Measurements from ENCODE around the gene CCNI.
"Not testable (repeated sequence)": the region's sequence is repeated elsewhere in the genome, so short reads cannot be mapped to it uniquely, and the experiment has no call there.

Gene CCNI

DNA sequence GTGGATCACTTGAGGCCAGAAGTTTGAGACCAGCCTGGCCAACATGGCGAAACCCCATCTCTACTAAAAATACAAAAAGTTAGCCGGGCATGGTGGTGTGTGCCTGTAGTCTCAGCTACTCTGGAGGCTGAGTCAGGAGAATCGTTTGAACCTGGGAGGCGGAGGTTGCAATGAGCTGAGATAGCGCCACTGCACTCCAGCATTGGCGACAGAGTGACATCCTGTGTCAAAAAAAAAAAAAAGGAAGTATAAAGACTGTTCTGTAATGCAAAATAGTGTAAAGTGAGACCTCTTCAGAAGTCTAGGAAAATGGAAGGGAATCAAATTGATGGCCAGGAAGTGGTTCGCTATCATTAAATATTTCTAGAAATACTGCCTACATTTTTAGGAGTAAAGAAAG lies 5.0 kb upstream of the CCNI start:
- not testable (repeated sequence) for DNase-seq

DNA sequence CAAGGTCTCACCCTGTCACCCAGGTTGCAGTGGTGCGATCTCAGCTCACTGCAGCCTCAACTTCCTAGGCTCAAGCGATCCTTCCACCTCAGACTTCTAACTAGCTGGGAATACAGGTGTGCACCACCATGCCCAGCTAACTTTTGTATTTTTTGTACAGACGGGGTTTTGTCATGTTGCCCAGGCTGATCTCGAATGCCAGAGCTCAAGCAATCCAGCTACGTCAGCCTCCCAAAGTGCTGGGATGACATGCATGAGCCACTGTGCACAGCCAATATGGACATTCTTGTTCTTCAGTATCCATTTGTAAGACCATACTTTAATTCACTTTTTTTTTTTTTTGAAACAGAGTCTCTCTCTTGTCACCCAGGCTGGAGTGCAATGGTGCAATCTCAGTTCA lies 3.5 kb upstream of the CCNI start:
- no peak for DNase-seq

DNA sequence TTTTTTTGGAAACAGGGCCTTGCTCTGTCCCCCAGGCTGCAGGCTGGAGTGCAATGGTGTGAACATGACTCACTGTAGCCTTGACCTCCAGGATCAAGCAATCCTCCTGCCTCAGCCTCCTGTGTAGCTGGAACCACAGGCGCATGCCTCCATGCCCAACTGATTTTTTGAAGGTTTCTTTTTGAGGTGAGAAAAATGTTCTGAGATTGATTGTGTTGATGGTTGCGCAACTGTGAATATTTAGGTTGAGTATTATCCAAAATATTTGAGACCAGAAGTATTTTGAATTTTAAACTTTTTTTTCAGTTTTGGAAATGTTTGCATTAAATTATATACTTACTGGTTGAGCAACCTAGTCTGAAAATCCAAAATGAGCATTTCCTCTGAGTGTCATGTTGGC lies 2.6 kb upstream of the CCNI start:
- no peak for DNase-seq

DNA sequence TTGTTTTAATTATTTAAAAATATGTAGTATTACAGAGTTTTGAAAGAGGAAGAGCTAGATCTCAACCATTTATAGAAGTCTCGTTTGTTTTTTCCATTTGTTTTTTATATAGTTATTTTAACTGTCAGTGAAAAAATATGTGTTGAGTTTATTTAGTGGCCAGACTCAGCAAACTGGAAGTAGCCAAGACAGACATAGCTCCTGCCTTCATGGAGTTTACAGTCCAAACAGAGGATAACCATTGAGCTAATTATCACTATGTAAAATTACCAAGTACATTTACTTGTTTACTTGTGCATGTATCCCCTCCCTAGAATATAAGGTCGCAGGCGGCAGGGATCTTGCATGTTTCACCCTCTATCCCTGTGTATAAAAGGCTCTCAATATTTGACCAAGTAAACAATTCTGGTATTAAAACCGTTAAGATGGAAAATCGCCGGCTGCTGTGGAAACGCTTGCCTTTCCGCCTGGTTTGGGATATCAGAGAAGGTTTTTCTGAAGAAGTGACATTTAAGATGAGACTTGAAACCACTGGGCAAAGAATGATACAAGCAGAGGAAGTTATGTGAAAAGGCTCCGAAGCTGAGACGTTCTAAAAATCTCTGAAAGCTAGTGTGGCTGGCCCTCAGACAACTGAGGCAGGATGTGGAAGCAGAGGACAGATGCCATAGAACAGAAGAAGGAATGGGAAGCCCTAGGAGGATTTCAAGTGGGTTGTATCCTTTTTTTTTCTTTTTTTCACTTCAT lies 1.3 kb upstream of the CCNI start:
- DNase-seq: no peak

DNA sequence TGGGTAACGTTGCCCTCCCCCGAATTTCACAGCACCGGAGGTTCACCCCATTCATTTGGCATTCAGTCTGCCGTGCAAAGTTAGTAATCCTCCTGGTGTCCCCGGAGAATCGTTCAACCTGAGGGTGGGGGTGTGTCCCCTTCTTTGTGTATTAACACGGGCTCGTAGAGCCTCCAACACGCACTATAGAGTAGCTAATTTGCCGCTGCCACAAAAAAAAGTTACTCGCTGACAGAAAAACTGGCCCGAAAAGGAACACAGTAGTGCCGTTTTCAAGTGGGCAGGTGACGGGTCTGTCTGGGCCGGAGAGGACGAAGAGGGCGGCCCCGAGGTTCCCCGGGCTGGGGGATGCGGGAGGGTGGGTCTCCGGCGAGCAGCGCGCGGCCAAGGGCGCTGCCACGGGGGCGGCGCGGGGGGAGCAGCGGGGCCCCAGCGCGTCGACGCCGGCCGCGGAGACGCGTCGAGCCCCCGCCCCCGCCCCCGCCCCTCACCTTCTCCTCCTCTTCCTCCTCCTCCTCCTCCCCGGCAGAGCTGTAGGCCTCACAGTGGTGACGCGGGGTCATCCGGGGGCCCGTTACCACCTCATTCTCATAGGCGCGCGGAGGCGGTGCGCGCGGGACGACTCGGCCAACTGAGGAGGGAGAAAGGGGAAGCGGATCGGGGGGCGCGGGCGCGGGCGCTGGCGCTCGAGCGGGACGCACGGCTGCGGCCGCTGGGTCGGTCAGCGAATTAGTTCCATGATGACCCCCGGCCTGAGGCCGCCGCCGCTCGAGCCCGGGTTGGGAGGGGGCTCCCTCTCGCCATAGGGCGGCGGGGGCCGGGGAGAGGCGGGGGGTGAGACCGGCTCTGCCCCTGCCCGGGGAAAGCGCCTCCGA lies 571 bp downstream of the CCNI start:
- peak; percentile 70 for DNase-seq

DNA sequence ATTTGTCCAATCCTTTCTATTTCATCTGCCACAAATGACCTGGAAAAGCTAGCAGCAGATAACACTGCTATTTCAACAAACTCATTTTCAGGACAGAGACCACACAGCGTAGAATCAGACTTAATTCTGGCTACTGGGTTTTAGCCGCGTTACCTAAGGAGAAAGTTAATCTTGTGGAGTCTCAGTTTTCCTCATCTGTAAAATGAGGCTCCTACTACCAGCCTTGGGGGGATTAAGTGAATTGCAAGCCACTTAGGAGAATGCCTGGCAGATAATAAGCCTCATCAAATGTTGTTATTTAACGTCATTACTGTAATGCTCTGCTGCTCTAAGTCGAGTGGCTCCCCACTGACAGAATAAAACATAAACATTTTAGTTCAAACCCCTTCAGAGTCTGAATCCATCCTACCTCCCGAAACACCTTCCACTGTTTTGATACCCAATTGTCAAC lies 1.4 kb downstream of the CCNI start:
- no peak for DNase-seq

DNA sequence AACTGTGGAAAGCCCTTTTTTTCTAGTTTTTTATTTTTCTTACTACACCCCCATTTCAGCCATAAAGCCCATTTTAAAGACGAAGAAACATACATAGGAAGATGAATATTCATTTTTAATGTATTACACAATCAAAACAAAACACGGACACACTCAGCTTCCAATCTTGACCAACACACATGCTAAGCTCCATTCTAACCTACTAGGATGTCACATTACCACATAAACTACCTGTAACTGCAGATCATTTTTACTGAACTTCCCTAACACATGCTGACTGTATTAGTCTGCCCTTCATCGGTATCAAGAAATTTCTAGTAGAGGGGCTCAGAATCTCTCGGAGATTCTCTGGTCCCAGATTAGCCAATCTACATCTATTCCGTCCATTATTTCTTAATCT lies 1.8 kb downstream of the CCNI start:
- DNase-seq: no peak

DNA sequence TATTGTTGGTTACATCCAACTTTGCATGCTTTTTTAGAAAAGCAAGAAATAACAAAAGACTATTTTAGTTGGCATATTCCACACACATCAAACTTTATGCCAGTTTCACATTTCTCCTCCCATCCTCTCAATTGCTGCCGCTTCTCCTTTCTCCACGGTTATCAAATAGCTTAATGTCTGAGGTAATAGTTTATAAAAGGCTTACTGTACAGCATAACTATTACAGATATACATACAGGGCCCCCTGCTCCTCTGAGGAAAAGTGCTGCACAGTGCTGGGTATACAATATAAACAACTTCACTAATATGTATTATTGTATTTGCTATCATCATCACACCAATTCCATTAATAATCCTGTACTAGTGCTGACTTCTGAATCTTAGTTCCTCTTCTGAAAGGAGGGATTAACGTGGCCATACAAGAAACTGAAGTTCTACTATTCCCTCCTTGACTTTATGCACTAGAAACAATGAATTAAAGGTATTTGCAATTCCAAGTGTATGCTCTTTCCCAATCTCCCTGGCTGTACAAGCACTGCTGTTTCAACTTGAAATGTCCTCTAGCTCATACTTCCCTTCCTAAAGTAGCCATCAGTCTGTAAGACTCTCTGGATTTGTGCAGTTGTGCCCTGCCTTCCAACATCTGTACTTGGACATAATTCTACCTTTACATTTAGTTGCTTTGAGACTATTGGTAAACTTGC lies 2.5 kb downstream of the CCNI start:
- no peak for DNase-seq

DNA sequence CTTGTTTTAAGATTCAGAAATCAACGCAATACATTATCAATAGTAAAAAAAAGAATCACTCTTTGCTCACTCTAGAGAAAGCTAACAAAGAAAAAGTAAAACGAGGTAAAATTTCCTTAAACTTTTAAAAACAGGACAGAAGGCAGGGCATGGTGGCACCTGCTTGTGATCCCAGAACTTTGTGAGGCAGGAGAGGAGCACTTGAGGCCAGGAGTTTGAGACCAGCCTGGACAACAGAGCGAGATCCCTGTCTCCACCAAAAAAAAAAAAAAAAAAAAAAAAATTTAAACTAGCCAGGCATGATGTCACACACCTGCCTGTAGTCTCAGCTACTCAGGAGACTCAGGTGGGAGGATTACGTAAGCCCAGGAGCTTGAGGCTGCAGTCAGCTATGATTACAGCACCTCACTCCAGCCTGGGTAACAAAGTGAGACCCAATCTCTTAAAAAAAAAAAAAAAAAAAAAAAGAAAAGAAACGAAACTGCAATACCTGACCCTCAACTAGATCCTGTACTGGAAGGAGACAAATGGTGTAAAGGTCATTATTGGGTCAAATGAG lies 3.5 kb downstream of the CCNI start:
- peak; percentile 36 for DNase-seq

DNA sequence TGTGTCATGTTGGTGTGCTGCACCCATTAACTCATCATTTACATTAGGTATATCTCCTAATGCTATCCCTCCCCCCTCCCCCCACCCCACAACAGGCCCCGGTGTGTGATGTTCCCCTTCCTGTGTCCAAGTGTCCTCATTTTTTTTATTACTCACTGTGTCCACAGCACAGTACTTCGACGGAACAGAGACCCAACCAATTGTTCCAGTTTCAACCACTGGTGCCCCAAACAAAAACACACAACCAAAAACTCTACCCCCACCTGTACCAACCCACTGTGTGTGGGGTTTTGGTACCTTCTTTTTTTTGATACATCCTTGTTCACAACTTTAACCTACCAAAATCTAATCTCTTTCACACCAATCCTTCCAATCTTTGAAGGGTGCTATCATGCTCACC lies 6.3 kb downstream of the CCNI start:
- DNase-seq: not testable (repeated sequence)

DNA sequence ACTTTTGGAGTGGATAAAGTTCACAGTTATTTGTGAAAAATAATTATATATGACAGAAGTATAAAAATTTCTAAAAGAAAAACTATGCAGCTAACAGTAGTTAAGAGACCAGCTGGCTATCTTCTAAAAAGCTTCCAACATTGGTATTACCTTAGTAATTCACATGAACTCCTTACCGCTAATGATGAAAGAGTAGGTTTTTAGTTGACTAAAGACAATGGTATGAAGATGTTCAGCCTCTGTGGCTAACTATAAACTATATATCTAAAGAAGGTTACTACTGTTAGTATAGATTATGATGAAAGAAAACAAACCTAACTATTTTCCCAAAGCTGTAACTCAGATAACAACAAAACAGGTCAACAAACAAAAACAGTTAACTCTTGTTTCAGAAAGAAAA lies 10.4 kb downstream of the CCNI start:
- DNase-seq: no peak

DNA sequence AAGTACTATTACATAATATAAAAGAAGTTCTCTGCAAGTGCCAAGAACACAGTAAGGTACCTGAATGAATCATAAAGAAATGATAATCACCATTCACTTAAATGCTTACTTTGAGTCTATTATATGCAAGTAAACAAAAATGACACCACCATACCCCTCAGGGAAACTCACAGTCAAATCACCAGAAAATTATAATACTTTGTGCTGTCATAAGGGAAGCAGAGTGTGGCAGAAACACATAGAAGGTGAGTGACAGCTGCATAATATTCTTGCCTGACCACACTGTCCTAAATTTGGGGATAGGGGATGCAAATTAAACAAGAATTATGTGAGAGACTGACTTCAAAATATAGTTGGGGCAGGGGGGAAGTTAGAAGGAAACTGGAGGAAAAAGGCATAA lies 12.9 kb downstream of the CCNI start:
- no peak for DNase-seq

DNA sequence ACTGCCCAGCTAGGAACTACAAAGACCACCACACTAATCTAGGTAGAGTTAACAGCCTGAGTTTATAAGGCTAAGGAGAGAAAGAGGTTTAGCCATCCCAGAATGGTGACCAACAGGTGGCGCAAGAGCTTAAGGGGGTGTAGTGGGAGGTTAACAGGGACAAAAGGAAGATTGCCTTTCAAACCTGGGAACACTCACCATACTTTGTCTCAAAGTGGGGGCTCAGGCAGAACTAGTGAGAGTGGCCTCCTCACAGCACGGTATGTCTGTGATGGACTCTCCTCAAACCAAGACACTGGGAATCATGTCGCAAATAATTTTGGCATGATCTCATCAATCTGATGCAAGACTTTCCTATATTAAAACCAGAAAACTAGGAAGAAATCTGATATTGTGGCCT lies 23.4 kb downstream of the CCNI start:
- peak; percentile 66 for DNase-seq

DNA sequence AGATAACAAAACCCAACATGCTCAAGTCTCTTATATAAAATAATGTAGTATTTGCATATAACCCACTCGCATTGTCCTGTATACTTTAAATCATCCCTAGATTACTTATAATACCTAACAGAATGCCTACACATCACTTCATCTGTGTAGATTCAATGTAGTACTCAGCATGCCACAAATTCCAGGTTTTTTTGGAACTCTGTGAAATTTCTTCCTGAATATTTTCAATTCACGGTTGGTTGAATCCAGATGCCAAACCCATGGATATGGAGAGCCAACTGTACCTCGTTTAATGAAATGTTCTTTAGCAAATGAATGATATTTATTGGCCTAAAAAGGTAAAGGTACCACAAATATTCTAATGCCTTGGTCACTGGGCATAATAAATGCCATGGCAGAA lies 24.8 kb downstream of the CCNI start:
- DNase-seq: no peak

DNA sequence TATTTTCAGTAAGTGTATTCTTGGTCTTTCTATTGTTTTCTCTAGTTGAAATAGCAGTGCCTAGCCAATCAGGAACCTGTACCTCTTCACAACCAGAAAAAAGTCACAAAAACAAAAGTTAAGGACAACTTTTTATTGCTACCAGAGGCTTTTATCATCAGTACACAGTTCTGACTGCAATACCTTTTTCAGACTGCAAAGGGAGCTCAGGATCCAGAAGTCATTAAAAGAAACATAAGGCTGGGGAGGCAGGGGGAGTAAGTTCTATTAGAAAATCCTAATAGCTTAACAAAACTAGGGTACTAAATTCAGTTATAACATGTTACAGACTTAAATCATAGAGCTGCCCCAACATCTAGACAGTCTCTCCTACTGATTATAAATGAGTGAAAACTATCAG lies 28.8 kb downstream of the CCNI start:
- no peak for DNase-seq

DNA sequence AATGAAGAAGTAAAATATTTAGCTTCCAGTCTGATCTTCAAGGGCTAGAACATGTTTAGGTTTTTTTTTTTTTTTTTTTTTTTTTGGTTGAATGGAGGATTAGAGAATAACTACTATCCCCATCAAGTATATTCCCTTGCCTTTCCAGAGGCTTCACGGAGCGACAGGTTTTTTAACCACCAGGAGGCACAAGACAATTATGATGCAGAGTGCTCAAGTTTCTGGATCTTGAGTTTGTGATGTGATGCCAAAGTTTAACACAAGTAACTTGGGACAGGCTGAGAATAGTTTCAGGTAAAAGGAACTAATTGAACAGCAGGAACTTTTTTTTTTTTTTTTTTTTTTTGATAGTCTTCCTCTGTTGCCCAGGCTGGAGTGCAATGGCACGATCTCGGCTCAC lies 30.3 kb downstream of the CCNI start:
- DNase-seq: no peak

DNA sequence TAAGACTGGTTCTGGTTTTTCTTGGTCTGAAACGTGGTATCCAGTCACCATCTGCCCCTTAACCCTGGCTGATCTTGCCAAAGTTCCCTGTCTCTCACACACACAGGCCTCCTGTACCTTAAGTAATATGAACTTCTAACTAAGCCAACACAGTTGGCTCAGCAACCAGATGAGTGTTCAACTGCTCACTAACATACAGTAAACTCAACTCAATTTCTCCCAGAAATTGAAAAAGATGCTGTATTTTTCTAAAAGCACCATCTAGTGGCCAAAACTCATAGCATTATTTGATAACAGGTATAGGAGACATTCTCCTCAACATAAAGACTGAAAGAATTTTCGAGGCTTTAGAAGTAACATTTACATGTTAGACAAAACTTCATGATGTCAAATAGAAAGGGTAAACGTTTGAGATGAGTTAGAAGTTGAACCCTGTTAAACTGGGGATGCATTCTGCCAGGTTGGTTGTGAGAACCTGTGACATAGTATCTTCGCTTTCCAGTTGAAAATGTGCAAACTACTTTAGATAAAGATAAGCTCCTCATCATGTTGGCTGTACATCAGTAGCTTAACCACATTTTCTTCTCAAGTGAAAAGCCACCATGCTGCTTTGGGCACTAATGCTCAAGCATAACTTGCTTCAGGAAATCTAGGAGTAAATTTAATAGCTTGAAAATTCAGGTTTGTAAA lies 31.2 kb downstream of the CCNI start:
- DNase-seq: no peak

DNA sequence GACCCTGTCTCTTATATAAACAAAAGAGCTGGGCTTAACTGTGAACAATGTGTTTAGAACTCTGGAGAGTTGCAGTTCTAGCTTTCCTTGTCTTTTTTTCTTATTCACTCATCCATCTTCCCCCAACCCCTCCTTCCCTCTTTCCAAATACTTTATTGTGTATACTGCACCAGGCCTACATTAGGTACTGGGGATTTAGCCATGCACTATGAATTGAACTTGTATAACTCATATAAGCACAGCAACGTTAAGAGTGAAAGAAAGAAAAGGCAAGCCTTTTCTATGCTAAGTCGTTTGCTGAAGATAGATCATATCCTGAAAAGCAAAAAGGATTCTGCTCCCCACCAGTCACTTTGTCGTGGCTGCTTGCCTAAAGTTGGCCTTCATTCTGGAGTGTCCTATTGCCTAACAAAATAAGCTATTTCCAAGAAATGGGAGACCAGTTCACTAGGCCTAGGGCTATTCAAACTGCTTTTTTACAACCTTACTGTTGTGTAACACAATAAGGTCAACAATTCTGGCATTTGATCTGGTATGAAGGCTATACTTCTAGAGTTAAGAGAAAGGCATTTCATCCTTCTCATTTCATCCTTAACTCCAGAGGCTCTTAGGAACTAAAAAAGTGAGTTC lies 32.2 kb downstream of the CCNI start:
- DNase-seq: no peak

DNA sequence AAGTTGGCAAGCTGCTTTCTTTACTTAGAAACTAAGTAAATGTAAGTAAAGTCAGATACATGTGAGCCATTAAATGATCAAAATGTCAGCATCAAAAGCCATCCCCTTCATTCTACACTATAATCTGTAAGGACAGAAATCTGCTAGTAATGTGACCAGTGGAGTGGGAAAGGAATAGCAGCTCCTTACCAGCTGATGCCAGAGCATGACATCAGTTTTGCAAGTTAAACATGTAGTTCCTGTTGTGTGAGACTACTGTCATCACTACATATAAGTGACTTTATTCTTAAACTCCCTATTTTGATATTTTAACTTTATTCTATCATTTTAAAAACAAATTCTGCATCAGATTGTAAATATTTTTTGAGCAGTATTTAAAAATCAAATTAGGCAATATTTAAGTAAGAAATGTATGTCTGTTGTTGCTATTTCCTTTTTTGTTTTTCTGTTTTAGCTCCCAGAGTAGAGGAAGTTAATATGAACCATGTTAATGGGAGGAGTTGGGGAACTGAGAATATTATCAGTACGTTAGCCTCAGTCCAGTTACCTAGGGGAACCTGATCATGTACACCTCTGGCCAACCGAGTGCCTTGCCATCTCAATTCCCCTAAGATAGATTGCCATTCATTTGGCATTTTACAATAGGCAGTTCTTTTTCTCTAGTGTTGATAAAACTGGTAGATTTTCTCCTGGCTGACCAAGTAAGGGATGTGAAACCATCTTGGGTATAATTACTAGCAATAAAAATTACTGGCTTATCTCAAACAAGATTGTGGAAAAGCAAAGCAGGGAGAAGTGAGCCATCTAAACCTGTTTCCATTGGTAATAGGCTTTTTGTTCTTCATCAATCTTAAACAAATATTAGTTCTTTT lies 34.7 kb downstream of the CCNI start:
- DNase-seq: no peak

DNA sequence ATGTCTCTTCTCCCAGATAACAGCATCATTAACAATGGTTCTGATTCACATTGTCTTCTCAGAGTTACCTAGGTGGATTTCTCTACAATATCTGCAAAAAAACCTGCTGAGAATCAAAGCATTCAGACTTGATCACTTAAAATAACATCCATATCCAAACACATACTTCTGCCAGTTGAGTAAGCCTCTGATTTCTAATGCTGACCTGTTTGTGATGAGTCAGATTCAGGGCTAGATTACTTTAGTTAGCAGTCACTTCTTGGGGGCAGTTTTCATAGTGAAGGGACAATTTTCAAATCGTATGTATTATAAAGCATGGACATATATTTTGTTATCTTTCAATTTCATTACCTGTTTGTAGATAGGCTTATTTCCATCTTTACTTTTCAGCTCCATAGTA lies 35.5 kb downstream of the CCNI start:
- no peak for DNase-seq

DNA sequence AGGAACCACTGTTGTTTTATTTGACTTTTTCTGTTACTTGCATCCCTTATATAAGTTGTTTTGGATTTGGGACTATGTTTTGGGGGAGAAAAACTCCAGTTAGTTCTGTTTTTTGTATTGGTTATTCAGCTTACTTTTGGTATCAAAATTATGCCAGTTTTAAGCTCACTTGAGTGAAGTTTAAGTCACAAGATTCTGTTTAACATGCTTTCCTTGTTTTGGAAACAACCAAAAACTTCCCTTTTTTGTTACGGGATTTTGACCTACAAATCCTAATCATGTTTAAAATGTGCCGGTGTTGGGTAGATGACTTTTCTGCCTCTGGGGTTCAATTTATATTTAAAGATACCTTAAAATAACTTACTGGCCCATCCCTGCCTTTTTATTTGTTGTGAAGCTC lies 36.0 kb downstream of the CCNI start:
- no peak for DNase-seq

Data from activated T-cell treated with anti-CD3 and anti-CD28 coated beads for 4 hours (primary cell).